ENCODE measurements around the gene MPZL2.

GRCh38 chr11:118233850-118234249, 30.2 kb downstream of the MPZL2 start:
- TF ChIP-seq CTCF (IDR thresholded peaks at IDR 0.05; ENCODE audit: insufficient read depth, low read depth, low read length) (no peak), EZH2 (IDR thresholded peaks at IDR 0.05; ENCODE audit: insufficient read depth, low read length) (no peak)
